Activated T-cell treated with anti-CD3 and anti-CD28 coated beads for 1 hour (primary cell): ENCODE results near the gene PMFBP1.
"Not testable (repeated sequence)": the region's sequence is repeated elsewhere in the genome, so short reads cannot be mapped to it uniquely, and the experiment has no call there.

Source experiments
- DNase-seq: peaks from one replicate; pipeline ENCODE4 v3.0.0-alpha.2; 2020; ENCODE audit warnings: low read depth

The PMFBP1 gene

DNA sequence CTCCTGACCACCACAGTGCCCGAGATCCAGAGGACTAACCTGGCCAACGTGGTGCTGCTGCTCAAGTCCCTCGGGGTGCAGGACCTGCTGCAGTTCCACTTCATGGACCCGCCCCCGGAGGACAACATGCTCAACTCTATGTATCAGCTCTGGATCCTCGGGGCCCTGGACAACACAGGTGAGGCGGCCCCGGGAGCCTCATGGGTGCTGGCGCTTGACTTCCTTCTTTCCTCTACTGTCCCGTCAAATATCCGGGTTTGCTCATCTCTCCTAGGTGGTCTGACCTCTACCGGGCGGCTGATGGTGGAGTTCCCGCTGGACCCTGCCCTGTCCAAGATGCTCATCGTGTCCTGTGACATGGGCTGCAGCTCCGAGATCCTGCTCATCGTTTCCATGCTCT, 64.6 kb downstream of the PMFBP1 start:
- DNase-seq, result no peak

DNA sequence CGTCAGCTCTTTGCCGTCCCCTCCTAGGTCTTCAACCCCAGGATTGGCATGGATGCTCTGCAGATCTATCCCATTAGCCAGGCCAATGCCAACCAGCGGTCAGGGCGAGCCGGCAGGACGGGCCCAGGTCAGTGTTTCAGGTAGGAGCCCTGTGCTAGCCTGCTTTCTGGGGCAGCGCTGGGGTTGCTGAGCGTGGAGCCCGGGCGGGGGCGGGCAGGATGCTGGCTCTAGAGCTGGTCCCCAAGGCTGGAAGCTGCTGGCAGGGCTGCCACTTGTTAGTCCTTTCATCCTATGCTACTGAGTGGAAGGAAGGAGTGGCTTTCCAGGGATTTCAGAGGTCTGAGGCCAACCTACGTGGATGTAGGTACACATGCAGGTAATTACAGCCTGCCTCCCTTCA, 66.0 kb downstream of the PMFBP1 start:
- no peak for DNase-seq

DNA sequence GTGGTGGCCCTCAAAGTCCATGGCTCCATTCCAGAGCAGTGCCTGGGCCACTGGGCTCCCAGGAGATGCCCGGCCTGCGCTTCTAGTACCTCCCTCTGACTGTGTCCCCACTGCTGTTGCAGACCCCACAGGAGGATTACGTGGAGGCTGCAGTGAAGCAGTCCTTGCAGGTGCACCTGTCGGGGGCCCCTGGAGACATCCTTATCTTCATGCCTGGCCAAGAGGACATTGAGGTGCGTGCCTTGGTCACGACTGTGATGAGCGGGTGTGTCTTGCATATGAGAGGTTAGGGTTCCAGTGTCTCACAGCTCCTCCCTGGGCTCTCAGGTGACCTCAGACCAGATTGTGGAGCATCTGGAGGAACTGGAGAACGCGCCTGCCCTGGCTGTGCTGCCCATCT, 67.0 kb downstream of the PMFBP1 start:
- no peak for DNase-seq

DNA sequence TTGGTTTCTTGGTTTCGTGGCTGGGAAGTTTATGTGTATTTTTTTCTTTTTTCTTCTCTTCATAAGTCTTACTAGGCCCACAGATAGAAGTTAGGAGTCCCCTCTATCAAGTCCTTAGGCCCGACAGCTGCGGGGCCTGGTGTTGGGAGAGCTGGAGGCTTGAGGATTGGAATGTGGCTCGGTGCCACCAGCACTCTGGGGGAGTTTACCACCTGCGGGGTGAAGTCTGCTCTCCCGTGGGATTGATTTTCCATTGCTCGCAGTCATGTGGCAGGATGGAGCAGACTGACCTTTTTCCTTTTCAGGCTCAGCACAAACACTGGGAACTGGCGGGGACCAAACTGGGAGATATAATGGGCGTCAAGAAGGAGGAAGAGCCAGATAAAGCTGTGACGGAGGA, 70.8 kb downstream of the PMFBP1 start:
- DNase-seq, result no peak

- DNase-seq, result no peak
These were observed 72.6 kb downstream of the PMFBP1 start for GRCh38 chr16:72099377-72099818.

GRCh38 chr16:72098936-72099335, 73.0 kb downstream of the PMFBP1 start:
- DNase-seq, result no peak

GRCh38 chr16:72094266-72094610, 77.7 kb downstream of the PMFBP1 start:
- no peak for DNase-seq

DNA sequence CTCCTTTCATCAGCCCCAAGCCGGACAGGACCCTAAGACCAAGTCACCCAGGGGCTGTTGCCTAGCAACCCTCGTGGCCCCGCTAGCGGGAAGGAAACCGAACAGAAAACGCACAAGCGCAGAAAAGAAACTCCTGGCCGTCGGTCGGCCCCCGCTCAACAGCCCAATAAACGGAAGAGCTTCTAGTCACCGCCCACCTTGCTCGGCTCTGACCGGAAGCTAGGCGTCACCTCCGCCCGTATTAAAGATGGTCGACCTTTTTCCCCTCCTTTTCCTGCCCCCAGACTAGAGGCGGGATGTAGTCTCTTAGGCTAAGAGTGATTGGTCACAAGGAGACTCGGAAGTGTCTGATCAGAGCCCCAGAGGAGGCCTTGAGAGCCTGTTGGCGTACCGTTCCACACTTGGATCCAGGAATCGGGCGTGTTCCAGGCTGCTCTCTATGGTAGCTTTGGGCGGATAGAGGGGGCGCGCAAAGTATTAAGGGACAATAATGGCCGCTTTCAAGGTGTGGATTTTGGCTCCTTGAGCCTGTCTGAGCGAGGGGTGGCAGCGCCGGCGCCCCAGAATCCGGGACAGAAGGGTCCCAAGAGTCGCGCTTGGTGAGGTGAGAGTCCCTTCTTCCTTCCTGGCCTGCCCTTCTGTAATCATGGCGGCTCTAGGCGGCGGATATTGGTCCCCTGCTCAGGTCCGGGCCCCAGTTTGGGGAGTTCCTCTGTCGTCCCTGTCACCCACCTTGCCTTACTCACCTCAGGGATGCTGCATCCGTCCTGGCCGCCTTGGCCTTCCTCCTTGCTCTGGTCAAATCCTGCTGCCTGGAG, 78.3 kb downstream of the PMFBP1 start, which contains the start of the genes DHX38 and TXNL4B:
TSS of gene DHX38 (plus strand) at position 400 of the 818 bp plus-strand sequence. CDS start 2,311 bp downstream, outside the sequence.
TSS of gene TXNL4B (minus strand) at position 173 of the 818 bp plus-strand sequence. CDS start 2,871 bp downstream, outside the sequence.
- peak; percentile 76 for DNase-seq

GRCh38 chr16:72092832-72093447, 79.0 kb downstream of the PMFBP1 start:
- DNase-seq, result no peak

DNA sequence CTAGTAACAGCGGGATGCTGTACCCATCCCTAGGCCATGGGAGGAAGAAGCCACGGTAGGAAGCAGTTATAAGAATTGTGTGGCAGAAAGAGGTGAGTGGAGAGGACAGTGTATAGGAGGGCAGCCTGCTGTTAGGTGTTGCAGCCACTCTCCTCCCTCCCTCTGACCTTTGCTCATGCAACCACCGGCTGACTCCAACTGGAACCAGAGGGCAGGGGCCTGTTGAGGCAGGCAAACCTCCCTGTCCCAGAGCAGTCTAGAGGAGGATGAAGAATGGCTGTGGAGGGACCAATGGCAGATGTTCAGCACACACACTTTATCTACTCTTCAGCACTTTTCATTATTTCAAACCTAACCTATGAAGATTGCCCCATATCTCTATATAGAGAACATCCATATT, 80.7 kb downstream of the PMFBP1 start:
- DNase-seq, result no peak

DNA sequence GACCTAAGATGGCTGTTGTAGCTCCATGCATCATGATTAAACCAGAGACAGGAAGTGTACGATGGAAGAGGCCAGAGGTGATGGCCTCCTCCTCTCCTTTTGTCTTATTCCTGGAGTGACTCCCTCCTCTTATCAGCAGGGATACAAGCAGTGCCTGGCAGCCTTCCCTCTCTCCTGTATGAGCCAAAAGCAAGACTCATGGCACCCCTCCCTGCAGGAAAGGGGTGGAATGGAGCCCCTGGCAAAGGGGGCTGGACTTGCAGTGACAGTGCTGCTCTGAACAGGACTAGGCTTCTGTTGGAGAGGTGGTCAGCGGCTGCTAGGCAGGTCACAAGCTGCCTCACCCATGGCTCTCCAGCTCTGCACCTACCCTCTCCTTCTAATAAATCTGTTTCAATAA, 87.0 kb downstream of the PMFBP1 start:
- DNase-seq, result no peak

DNA sequence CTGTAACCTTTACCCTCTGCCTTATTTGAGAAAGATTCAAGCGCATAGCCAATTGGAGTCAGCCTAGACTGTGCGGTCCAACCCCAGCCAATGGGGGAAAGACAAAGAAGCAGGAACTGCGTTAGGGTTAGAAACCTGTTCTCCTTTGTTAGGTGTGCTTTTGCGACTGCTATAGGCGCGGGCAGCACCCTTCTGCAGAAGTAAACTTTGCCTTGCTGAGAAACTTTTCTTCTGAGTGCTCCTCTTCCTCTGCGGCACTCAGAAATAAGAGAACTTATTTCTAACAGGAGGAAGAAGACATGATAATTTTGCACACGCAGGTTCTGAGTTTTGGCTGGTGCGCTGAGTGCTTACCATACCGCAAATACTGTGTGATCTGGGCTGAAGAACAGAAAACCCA, 87.5 kb downstream of the PMFBP1 start:
- DNase-seq, result no peak

- no peak for DNase-seq
These were observed 88.1 kb downstream of the PMFBP1 start for GRCh38 chr16:72083778-72084404.

GRCh38 chr16:72076991-72077706, 94.8 kb downstream of the PMFBP1 start:
- not testable (repeated sequence) for DNase-seq

- not testable (repeated sequence) for DNase-seq
These were observed 96.9 kb downstream of the PMFBP1 start for GRCh38 chr16:72075067-72075466.

DNA sequence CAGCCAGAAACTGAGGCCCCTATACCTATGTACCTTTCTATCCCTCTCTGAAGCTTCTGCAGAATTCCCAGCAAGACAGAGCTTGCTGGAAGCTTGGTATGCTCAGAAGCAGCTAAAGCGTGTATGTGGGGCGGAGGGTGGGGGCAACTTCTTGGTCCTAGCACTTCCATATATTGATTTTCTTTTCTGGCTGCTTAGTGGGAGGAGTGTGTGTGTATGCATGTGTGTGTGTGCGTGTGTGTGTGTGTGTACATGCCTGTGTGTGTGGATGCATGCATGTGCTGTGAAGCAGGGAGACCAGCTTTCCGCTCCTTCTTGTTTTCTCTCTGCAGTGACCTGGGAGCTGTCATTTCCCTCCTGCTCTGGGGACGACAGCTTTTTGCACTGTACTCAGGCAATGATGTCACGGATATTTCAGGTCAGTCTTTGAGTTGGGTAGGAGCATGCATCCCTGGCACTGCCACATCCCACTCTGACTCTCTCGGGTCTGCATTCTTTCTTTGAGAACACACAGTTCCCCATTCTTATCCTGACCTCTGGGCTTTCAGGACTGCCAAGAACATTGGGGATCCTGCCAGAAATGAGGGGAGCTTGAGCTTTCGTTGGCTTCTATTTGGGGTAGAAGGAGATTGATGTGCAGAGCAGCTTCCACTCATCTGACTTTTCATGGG, 98.3 kb downstream of the PMFBP1 start:
- no peak for DNase-seq

DNA sequence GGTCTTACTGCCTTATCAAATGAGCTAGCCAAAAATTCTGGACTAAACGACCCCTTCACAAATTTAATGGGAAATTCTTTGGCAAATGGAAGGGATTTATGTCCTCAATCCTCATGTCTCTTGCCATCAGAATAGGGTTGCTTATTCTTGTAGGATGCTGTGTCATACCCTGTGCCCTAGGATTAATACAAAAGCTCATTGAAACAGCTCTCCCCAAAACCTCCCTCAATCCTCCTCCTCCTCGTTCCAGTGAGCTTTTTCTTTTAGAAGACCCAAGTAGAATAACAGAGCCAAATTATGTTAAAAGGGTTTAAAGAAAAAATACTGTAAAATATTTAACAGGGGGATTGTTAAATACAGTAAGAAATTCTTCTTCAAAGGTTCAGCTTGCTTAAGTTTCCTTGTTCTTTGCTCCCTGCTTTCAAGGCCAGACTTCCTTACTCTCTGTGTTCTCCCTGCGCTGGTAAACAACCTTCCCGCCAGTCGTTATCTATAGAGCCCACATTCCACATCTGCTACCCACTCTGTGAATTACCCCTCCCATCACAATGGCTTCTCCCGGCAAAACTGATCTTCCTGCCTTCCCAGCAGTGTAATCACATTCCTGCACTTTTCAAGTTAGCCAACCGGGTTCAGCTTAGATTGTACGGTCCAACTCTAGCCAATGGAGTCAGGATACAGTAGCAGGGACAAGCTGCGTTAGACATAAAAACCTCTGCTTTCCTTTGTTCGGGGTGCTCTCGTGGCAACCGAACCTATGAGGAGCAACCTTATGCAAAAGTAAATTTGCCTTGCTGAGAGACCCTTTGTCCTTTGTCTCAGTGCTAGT, 99.2 kb downstream of the PMFBP1 start:
- no peak for DNase-seq
